SH-SY5Y (cell line): ENCODE data around the gene OSGIN1.

ENCODE experiments used
- GATA2 ChIP-seq: IDR thresholded peaks from 2 replicates; pipeline ENCODE4 v1.6.1; 2011; ENCODE audit warnings: mild to moderate bottlenecking, low read depth, low read length
- GATA3 ChIP-seq: IDR thresholded peaks from 2 replicates; pipeline ENCODE4 v1.6.1; 2011; ENCODE audit warnings: low read depth, mild to moderate bottlenecking, low read length, moderate library complexity

GRCh38 chr16:83958846-83959565, 6.0 kb downstream of the OSGIN1 start:
- no peak for TF ChIP-seq GATA2
- TF ChIP-seq GATA3, result no peak
